B cell (primary cell): Measurements from ENCODE around the gene SLC2A9. TPM values are rescaled to one million over a fixed set of nuclear protein-coding genes. Genes with fewer than 3 reads are reported as not detected.

Experiments used
- ATAC-seq: fragments of 200-7000 bp; cut with Tn5 transposase; one replicate; pipeline ENCODE4 v1.10.0; 2021; ENCODE audit warnings: low read depth, mild to moderate bottlenecking, moderate number of reproducible peaks, moderate library complexity
- CTCF ChIA-PET: fragments of 350-600 bp; sonication (Branson Sonifier 250); formaldehyde crosslinking; loops from one replicate; lab custom pipeline; 2021; ENCODE audit warnings: antibody characterized with exemption, inconsistent platforms; lab: Charles Lee
- POLR2A ChIA-PET: fragments of 350-600 bp; sonication (Branson Sonifier 250); formaldehyde crosslinking; loops from one replicate; lab custom pipeline; 2021; ENCODE audit warnings: antibody characterized with exemption; lab: Charles Lee
- DNase-seq: peaks from one replicate; pipeline ENCODE4 v3.0.0; 2013
- H2AFZ ChIP-seq: 2 replicates; pipeline ENCODE4 v1.6.1; 2012; ENCODE audit warnings: mild to moderate bottlenecking, low read depth, low read length; ENCODE audit not compliant: insufficient read depth, poor library complexity, severe bottlenecking
- H3K27ac ChIP-seq, 2 donors: 1 replicate in 1 of 2; 2 replicates in 1 of 2; pipeline ENCODE4 v1.5.1; 2012 to 2013; ENCODE audit warnings: low read length in 2 of 2, mild to moderate bottlenecking in 2 of 2, moderate library complexity in 1 of 2
- H3K27me3 ChIP-seq, 4 experiments: fragments of 200-600 bp in 1 of 4; sonication (generic) in 1 of 4; replicated peaks in 1 of 4; 1 replicate in 2 of 4; 2 replicates in 2 of 4; pipeline versions ENCODE4 v1.6.1 to v1.7.0; 2013 to 2016; ENCODE audit warnings: low read length in 3 of 4, mild to moderate bottlenecking in 2 of 4, mixed read lengths in 1 of 4, moderate library complexity in 1 of 4; ENCODE audit not compliant: insufficient read depth in 4 of 4, control insufficient read depth in 3 of 4; ENCODE audit errors: control extremely low read depth in 1 of 4
- H3K36me3 ChIP-seq, 2 experiments: replicated peaks in 1 of 2; 1 replicate in 1 of 2; 2 replicates in 1 of 2; pipeline versions ENCODE4 v1.6.1 to v1.7.1; 2013; ENCODE audit warnings: low read length in 1 of 2; ENCODE audit not compliant: insufficient read depth in 2 of 2, control insufficient read depth in 1 of 2; ENCODE audit errors: control extremely low read depth in 1 of 2, extremely low read depth in 1 of 2
- H3K4me1 ChIP-seq, 2 donors: fragments of 200-600 bp in 1 of 2; sonication (generic) in 1 of 2; 1 replicate in 1 of 2; 2 replicates in 1 of 2; pipeline versions ENCODE4 v1.5.1 to v1.6.1; 2013 to 2017; ENCODE audit warnings: low read length in 2 of 2; ENCODE audit not compliant: control insufficient read depth in 2 of 2, insufficient read depth in 2 of 2
- H3K4me2 ChIP-seq: replicated peaks from 2 replicates; pipeline ENCODE3; 2012; ENCODE audit warnings: mild to moderate bottlenecking, low read depth, low read length; ENCODE audit not compliant: poor library complexity, severe bottlenecking
- H3K4me3 ChIP-seq, 5 experiments: fragments of 200-600 bp in 1 of 5; sonication (generic) in 1 of 5; 1 replicate in 3 of 5; 2 replicates in 2 of 5; pipeline versions ENCODE4 v1.5.1 to v1.7.0; 2011 to 2016; ENCODE audit warnings: low read length in 4 of 5, mild to moderate bottlenecking in 4 of 5, low read depth in 2 of 5, control low read depth in 1 of 5, moderate library complexity in 1 of 5; ENCODE audit not compliant: insufficient read depth in 1 of 5; ENCODE audit errors: control extremely low read depth in 1 of 5, extremely low read depth in 1 of 5
- H3K79me2 ChIP-seq: fragments of 200-600 bp; sonication (generic); one replicate; pipeline ENCODE4 v1.6.0; 2016; ENCODE audit warnings: low read length; ENCODE audit not compliant: control insufficient read depth, insufficient read depth
- H3K9ac ChIP-seq: fragments of 200-600 bp; sonication (generic); 2 replicates; pipeline ENCODE4 v1.6.1; 2017; ENCODE audit warnings: mild to moderate bottlenecking, low read length, moderate library complexity
- H3K9me3 ChIP-seq, 3 donors: one replicate each; pipeline versions ENCODE4 v1.6.1 to v1.7.1; 2013; ENCODE audit warnings: low read length in 2 of 3; ENCODE audit not compliant: control insufficient read depth in 2 of 3, insufficient read depth in 1 of 3; ENCODE audit errors: control extremely low read depth in 1 of 3
- H4K20me1 ChIP-seq: 2 replicates; pipeline ENCODE4 v1.6.0; 2012; ENCODE audit warnings: mild to moderate bottlenecking, low read length; ENCODE audit not compliant: insufficient read depth, control insufficient read depth, poor library complexity, severe bottlenecking
- H3K27ac Mint-ChIP-seq: one replicate; pipeline ENCODE4 v1.8.0; 2021; ENCODE audit warnings: mixed read lengths
- H3K27me3 Mint-ChIP-seq: one replicate; pipeline ENCODE4 v1.8.0; 2021; ENCODE audit warnings: mixed read lengths
- H3K4me1 Mint-ChIP-seq: one replicate; pipeline ENCODE4 v1.8.0; 2021; ENCODE audit warnings: mixed read lengths
- H3K4me3 Mint-ChIP-seq: one replicate; pipeline ENCODE4 v1.8.0; 2021; ENCODE audit warnings: mixed read lengths
- H3K9me3 Mint-ChIP-seq: one replicate; pipeline ENCODE4 v1.8.0; 2022; ENCODE audit warnings: mixed read lengths; ENCODE audit not compliant: insufficient read depth
- EZH2 ChIP-seq: IDR thresholded peaks from 2 replicates; pipeline ENCODE4 v1.6.1; 2012; ENCODE audit warnings: borderline replicate concordance, low read depth, mild to moderate bottlenecking, moderate library complexity, low read length; ENCODE audit not compliant: insufficient read depth, poor library complexity, severe bottlenecking
- WGBS: methylation state at CpG from one replicate; pipeline ENCODE4 v1.1.5; 2013; ENCODE audit warnings: missing lambda C conversion rate; ENCODE audit not compliant: insufficient coverage; 5-methylcytosine and 5-hydroxymethylcytosine counted together
- intact Hi-C: fragments of 100-400 bp; cut with micrococcal nuclease; formaldehyde crosslinking; loops from one replicate; pipeline ENCODE4 v1.10.0; 2022
- polyA plus RNA-seq: library from polyadenylated mRNA; depleted of rRNA; stranded (reverse); fragments of >200 nt; gene quantifications from 2 replicates; pipeline ENCODE4 v1.2.3, GENCODE V29; 2012
- total RNA-seq, 2 donors: library from RNA; stranded (reverse); fragments of 120-200 nt in 1 of 2; gene quantifications; 1 replicate in 1 of 2; 2 replicates in 1 of 2; pipeline versions ENCODE4 v1.2.3 to v1.2.4, GENCODE V29; 2013 to 2022
- TF ChIP-seq, protein P1 (sequence below): fragments of 200-600 bp; IDR thresholded peaks from one replicate; pipeline ENCODE4 v1.8.0; 2022; ENCODE audit warnings: antibody characterized with exemption, mild to moderate bottlenecking

Gene SLC2A9
- total and polyA plus RNA-seq, 2 donors (not counting 1 experiment from before 2014, with no cell fraction given), result 0.89 to 2.1 TPM

- H3K4me2 ChIP-seq, result no peak overlapping the region
- peaks cover 7 to 10% of the 10 kb centered on the region in 2 donors for H3K4me1 ChIP-seq
- H3K27me3 ChIP-seq, result no peaks in the 10 kb centered on the region
- no peaks in the 10 kb centered on the region for H3K79me2 ChIP-seq
- POLR2A ChIA-PET, result no interaction called here
- H3K9ac ChIP-seq, result no peak overlapping the region
- H3K4me3 ChIP-seq, result no peak overlapping the region
- no peak for TF ChIP-seq EZH2
- TF ChIP-seq, protein P1, sequence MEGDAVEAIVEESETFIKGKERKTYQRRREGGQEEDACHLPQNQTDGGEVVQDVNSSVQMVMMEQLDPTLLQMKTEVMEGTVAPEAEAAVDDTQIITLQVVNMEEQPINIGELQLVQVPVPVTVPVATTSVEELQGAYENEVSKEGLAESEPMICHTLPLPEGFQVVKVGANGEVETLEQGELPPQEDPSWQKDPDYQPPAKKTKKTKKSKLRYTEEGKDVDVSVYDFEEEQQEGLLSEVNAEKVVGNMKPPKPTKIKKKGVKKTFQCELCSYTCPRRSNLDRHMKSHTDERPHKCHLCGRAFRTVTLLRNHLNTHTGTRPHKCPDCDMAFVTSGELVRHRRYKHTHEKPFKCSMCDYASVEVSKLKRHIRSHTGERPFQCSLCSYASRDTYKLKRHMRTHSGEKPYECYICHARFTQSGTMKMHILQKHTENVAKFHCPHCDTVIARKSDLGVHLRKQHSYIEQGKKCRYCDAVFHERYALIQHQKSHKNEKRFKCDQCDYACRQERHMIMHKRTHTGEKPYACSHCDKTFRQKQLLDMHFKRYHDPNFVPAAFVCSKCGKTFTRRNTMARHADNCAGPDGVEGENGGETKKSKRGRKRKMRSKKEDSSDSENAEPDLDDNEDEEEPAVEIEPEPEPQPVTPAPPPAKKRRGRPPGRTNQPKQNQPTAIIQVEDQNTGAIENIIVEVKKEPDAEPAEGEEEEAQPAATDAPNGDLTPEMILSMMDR, result no peak
- H3K36me3 ChIP-seq, result no peaks in the 10 kb centered on the region
- Mint-ChIP-seq H3K4me1 (peaks cover 19% of the 10 kb centered on the region), H3K27me3 (peaks cover 3% of the 10 kb centered on the region), H3K27ac (no peak overlapping the region), H3K9me3 (no peaks in the 10 kb centered on the region), H3K4me3 (no peak overlapping the region)
- H2AFZ ChIP-seq, result no peak overlapping the region
- no peak for DNase-seq
- no peak overlapping the region for H3K27ac ChIP-seq
- intact Hi-C loops, result no loop called here
- CTCF ChIA-PET, result no interaction called here
- H4K20me1 ChIP-seq, result no peaks in the 10 kb centered on the region
- ATAC-seq, result no peak
- peaks cover 0 to 6% (median 0%) of the 10 kb centered on the region in 3 donors for H3K9me3 ChIP-seq
Observed at GRCh38 chr4:9968472-9968871, 52.8 kb downstream of the SLC2A9 start.

GRCh38 chr4:9964879-9965278, 56.4 kb downstream of the SLC2A9 start:
- TF ChIP-seq EZH2, result no peak
- TF ChIP-seq, protein P1, result no peak
- Histone ChIP-seq H3K4me2 (no peak overlapping the region), H3K36me3 (no peaks in the 10 kb centered on the region), H3K9ac (no peak overlapping the region), H3K4me3 (no peak overlapping the region), H3K9me3 (peaks cover 0 to 1% (median 0%) of the 10 kb centered on the region in 3 donors), H3K4me1 (peaks cover under 1 to 1% of the 10 kb centered on the region in 2 donors), H3K79me2 (no peaks in the 10 kb centered on the region), H4K20me1 (no peaks in the 10 kb centered on the region), H3K27ac (no peak overlapping the region), H2AFZ (no peak overlapping the region), H3K27me3 (no peaks in the 10 kb centered on the region)
- Mint-ChIP-seq H3K27ac (no peak overlapping the region), H3K4me1 (peaks cover 5% of the 10 kb centered on the region), H3K27me3 (peaks cover 14% of the 10 kb centered on the region), H3K4me3 (no peak overlapping the region), H3K9me3 (peaks cover 5% of the 10 kb centered on the region)
- CTCF ChIA-PET, result no interaction called here
- ATAC-seq (no peak), DNase-seq (no peak)
- 92% methylated on average over 4 of the region's 7 CpGs for WGBS
- intact Hi-C loops, result no loop called here
- POLR2A ChIA-PET, result no interaction called here
